A673 (cell line): ENCODE results near the gene CARS2. TPM values are rescaled to one million over a fixed set of nuclear protein-coding genes. Genes with fewer than 3 reads are reported as not detected.

Source experiments
- BruUV-seq: library from RNA; stranded (reverse); fragments of 400-500 nt; replicated peaks from 2 replicates; lab custom pipeline; 2021; lab: Mats Ljungman, UMichigan
- CTCF ChIA-PET: fragments of 300-600 bp; sonication (Branson Sonifier 250); formaldehyde crosslinking; loops from one replicate; lab custom pipeline; 2022; ENCODE audit warnings: antibody characterized with exemption; lab: Charles Lee
- POLR2A ChIA-PET: fragments of 300-600 bp; sonication (Branson Sonifier 250); formaldehyde crosslinking; loops from one replicate; lab custom pipeline; 2022; ENCODE audit warnings: antibody characterized with exemption; ENCODE audit not compliant: low non-redundant PET; lab: Charles Lee
- DNase-seq: peaks from one replicate; pipeline ENCODE4 v3.0.0-alpha.2; 2015; ENCODE audit warnings: low spot score
- H3K27ac ChIP-seq: fragments of 200-600 bp; sonication (generic); 2 replicates; pipeline ENCODE4 v1.5.1; 2016; ENCODE audit warnings: mixed run types, low read depth, mild to moderate bottlenecking, mixed read lengths, antibody characterized with exemption, low read length; ENCODE audit not compliant: poor library complexity, severe bottlenecking
- H3K27me3 ChIP-seq: fragments of 200-600 bp; sonication (generic); replicated peaks from 2 replicates; pipeline ENCODE4 v1.6.1; 2017; ENCODE audit warnings: mixed run types, low read depth, mild to moderate bottlenecking, mixed read lengths, antibody characterized with exemption, low read length; ENCODE audit not compliant: insufficient read depth, poor library complexity
- H3K36me3 ChIP-seq: fragments of 200-600 bp; sonication (generic); 2 replicates; pipeline ENCODE4 v1.6.1; 2016; ENCODE audit warnings: mixed run types, mild to moderate bottlenecking, mixed read lengths, antibody characterized with exemption, low read length; ENCODE audit not compliant: insufficient read depth, poor library complexity, severe bottlenecking
- H3K4me1 ChIP-seq: fragments of 200-600 bp; sonication (generic); 2 replicates; pipeline ENCODE4 v1.6.1; 2017; ENCODE audit warnings: mixed run types, mild to moderate bottlenecking, mixed read lengths, antibody characterized with exemption, low read length; ENCODE audit not compliant: insufficient read depth, poor library complexity, severe bottlenecking
- H3K4me3 ChIP-seq: fragments of 200-600 bp; sonication (generic); 2 replicates; pipeline ENCODE4 v1.5.1; 2016; ENCODE audit warnings: low read depth, mixed run types, mild to moderate bottlenecking, mixed read lengths, low read length; ENCODE audit not compliant: poor library complexity, severe bottlenecking
- H3K9me3 ChIP-seq: fragments of 200-600 bp; sonication (generic); 2 replicates; pipeline ENCODE4 v1.6.1; 2016; ENCODE audit warnings: mixed run types, low read depth, mild to moderate bottlenecking, mixed read lengths, antibody characterized with exemption, low read length; ENCODE audit not compliant: poor library complexity, severe bottlenecking
- CTCF ChIP-seq: fragments of 300-800, 200-600 bp; sonication (generic); conservative IDR thresholded peaks from 2 replicates; pipeline ENCODE4 v1.5.1; 2017; ENCODE audit warnings: low read depth, mild to moderate bottlenecking, antibody characterized with exemption, low read length, moderate library complexity, mixed read lengths
- EZH2 ChIP-seq: fragments of 200-600 bp; sonication (generic); IDR thresholded peaks from 2 replicates; pipeline ENCODE4 v1.6.1; 2017; ENCODE audit warnings: borderline replicate concordance, low read depth, mild to moderate bottlenecking, mixed read lengths, antibody characterized with exemption, low read length; ENCODE audit not compliant: poor library complexity, severe bottlenecking
- intact Hi-C: fragments of 100-400 bp; cut with micrococcal nuclease; formaldehyde crosslinking; loops from one replicate; pipeline ENCODE4 v1.10.0; 2022; ENCODE audit not compliant: unreplicated experiment
- total RNA-seq: library from RNA; stranded (reverse); gene quantifications from 2 replicates; pipeline ENCODE4 v1.2.3, GENCODE V29; 2021

CARS2 gene
- total RNA-seq, 1 experiment from 2014 or later = 71.4 TPM

- ChIA-PET CTCF (no interaction called here), POLR2A (no interaction called here)
- Histone ChIP-seq H3K27ac (no peak overlapping the region), H3K27me3 (no peaks in the 10 kb centered on the region), H3K9me3 (no peaks in the 10 kb centered on the region), H3K4me3 (no peak overlapping the region), H3K36me3 (peaks cover 46% of the 10 kb centered on the region), H3K4me1 (no peaks in the 10 kb centered on the region)
- no peak for TF ChIP-seq CTCF
- TF ChIP-seq EZH2 = no peak
- intact Hi-C loops = no loop called here
- no peak for DNase-seq
- BruUV-seq = no TSS peak
These were observed 68.6 kb downstream of the CARS2 start for GRCh38 chr13:110637275-110637674.

GRCh38 chr13:110636701-110637201, 69.2 kb downstream of the CARS2 start:
- TF ChIP-seq CTCF (no peak), EZH2 (no peak)
- H3K36me3 ChIP-seq = peaks cover 46% of the 10 kb centered on the region
- H3K4me1 ChIP-seq = no peaks in the 10 kb centered on the region
- CTCF ChIA-PET = no interaction called here
- DNase-seq = no peak
- intact Hi-C loops = no loop called here
- BruUV-seq = no TSS peak
- H3K4me3 ChIP-seq = no peak overlapping the region
- H3K9me3 ChIP-seq = no peaks in the 10 kb centered on the region
- no peak overlapping the region for H3K27ac ChIP-seq
- H3K27me3 ChIP-seq = no peaks in the 10 kb centered on the region
- POLR2A ChIA-PET = no interaction called here

- Histone ChIP-seq H3K4me3 (no peak overlapping the region), H3K9me3 (no peaks in the 10 kb centered on the region), H3K27me3 (no peaks in the 10 kb centered on the region), H3K4me1 (no peaks in the 10 kb centered on the region), H3K27ac (no peak overlapping the region), H3K36me3 (peaks cover 46% of the 10 kb centered on the region)
- no peak for DNase-seq
- no TSS peak for BruUV-seq
- CTCF ChIA-PET = no interaction called here
- TF ChIP-seq CTCF = no peak
- TF ChIP-seq EZH2 = no peak
- intact Hi-C loops = no loop called here
- POLR2A ChIA-PET = no interaction called here
These were observed 69.9 kb downstream of the CARS2 start for GRCh38 chr13:110636053-110636475.
